Stomach (tissue), 9 donors: ENCODE measurements around the gene TTC29. TPM values are rescaled to one million over a fixed set of nuclear protein-coding genes. Genes with fewer than 3 reads are reported as not detected.

Experiments used
- DNase-seq, 2 donors: peaks; one replicate each; pipeline versions ENCODE4 v3.0.0 to v3.0.0-alpha.2; 2013 to 2019
- H3K27ac ChIP-seq, 5 donors: fragments of 200-600 bp in 4 of 5; sonication (generic) in 4 of 5; one replicate each; pipeline ENCODE4 v1.5.1; 2013 to 2019; ENCODE audit warnings: mild to moderate bottlenecking in 1 of 5, moderate library complexity in 1 of 5
- H3K27me3 ChIP-seq, 3 donors: fragments of 200-600 bp; sonication (generic); one replicate each; pipeline ENCODE4 v1.5.1; 2017 to 2019; ENCODE audit warnings: mixed run types in 1 of 3
- H3K36me3 ChIP-seq, 4 donors: fragments of 200-600 bp; sonication (generic); 1 replicate in 3 of 4; 2 replicates in 1 of 4; pipeline ENCODE4 v1.5.1; 2016 to 2019
- H3K4me1 ChIP-seq, 4 donors: fragments of 200-600 bp; sonication (generic); one replicate each; pipeline ENCODE4 v1.5.1; 2016 to 2019
- H3K4me3 ChIP-seq, 4 donors: fragments of 200-600 bp; sonication (generic) in 3 of 4; one replicate each; pipeline ENCODE4 v1.5.1; 2016 to 2019; ENCODE audit warnings: mild to moderate bottlenecking in 1 of 4
- H3K9me3 ChIP-seq, 4 donors: fragments of 200-600 bp; sonication (generic); one replicate each; pipeline ENCODE4 v1.5.1; 2016 to 2019
- EP300 ChIP-seq: sonication (generic); formaldehyde crosslinking; IDR thresholded peaks from one replicate; pipeline ENCODE4 v1.6.1; 2017; ENCODE audit warnings: antibody characterized with exemption
- POLR2A ChIP-seq, 4 donors: fragments of 450-650 bp; IDR thresholded peaks; one replicate each; pipeline ENCODE4 v1.6.1; 2016; ENCODE audit warnings: antibody characterized with exemption in 4 of 4, control low read depth in 2 of 4, mild to moderate bottlenecking in 1 of 4, moderate library complexity in 1 of 4
- POLR2AphosphoS5 ChIP-seq, 3 donors: sonication (generic); formaldehyde crosslinking; IDR thresholded peaks; one replicate each; pipeline ENCODE4 v1.6.1; 2016; ENCODE audit warnings: antibody characterized with exemption in 3 of 3
- WGBS, 5 donors: extraction: QIAGEN DNeasy Blood & Tissue Kit in 3 of 5; methylation state at CpG; one replicate each; pipeline versions ENCODE4 v1.1.5 to v1.1.7; 2013 to 2018; 5-methylcytosine and 5-hydroxymethylcytosine counted together
- intact Hi-C: fragments of 100-400 bp; cut with DNase I; formaldehyde crosslinking; loops from one replicate; pipeline ENCODE4 v1.15.1; 2023; ENCODE audit warnings: low total_unique reads
- polyA plus RNA-seq, 3 donors: library from polyadenylated mRNA; stranded (reverse); fragments of 200-250 nt; gene quantifications; one replicate each; pipeline ENCODE4 v1.2.3, GENCODE V29; 2013
- total RNA-seq, 5 donors: library from RNA; depleted of rRNA; stranded (reverse); fragments of >200 nt; gene quantifications; one replicate each; pipeline versions ENCODE4 v1.1.0 to v1.2.3, GENCODE V29; 2014 to 2016
- TF ChIP-seq, protein P1 (sequence below), 7 experiments: fragments of 450-650 bp in 4 of 7; fragments of 200-600 bp in 3 of 7; sonication (generic) in 3 of 7; IDR thresholded peaks; one replicate each; pipeline ENCODE4 v1.5.1; 2016 to 2019; ENCODE audit warnings: antibody characterized with exemption in 7 of 7, control low read depth in 2 of 7, mild to moderate bottlenecking in 1 of 7
- donor health status: healthy with polysubstance abuse.
- donor health status: Bipolar disorder and iron deficiency.
- donor health status: healthy.

TTC29 gene
- total and polyA plus RNA-seq, 8 donors: 0.37 TPM; not detected in 7

DNA sequence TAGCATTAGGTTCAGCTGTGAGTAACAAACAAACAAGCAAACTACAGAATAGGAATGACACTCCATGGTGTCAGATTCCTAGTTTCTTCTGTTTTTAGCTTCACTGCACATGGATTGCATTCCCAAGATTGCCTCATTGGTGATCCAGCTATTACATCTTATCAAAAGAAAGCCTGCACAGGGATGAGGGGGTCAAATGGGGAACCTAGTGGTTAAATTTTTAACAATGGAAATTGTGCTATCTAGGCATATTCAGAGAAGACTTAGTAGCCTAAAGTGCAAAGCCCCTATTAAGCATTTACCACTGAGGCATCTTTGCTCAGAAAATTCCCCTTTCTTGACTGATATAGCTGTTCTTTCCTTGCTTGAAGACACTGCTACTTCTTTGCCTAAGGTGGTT, 3.9 kb upstream of the TTC29 start:
- no peaks in the 10 kb centered on the region for H3K9me3 ChIP-seq
- H3K4me1 ChIP-seq: peaks cover 6 to 24% (median 17%) of the 10 kb centered on the region in 4 donors
- peaks cover 0 to 27% (median 3%) of the 10 kb centered on the region in 3 donors for H3K27me3 ChIP-seq
- H3K27ac ChIP-seq: no peak overlapping the region
- no peak overlapping the region for H3K4me3 ChIP-seq
- intact Hi-C loops: no loop called here
- DNase-seq: no peak
- TF ChIP-seq EP300: no peak
- H3K36me3 ChIP-seq: no peaks in the 10 kb centered on the region

DNA sequence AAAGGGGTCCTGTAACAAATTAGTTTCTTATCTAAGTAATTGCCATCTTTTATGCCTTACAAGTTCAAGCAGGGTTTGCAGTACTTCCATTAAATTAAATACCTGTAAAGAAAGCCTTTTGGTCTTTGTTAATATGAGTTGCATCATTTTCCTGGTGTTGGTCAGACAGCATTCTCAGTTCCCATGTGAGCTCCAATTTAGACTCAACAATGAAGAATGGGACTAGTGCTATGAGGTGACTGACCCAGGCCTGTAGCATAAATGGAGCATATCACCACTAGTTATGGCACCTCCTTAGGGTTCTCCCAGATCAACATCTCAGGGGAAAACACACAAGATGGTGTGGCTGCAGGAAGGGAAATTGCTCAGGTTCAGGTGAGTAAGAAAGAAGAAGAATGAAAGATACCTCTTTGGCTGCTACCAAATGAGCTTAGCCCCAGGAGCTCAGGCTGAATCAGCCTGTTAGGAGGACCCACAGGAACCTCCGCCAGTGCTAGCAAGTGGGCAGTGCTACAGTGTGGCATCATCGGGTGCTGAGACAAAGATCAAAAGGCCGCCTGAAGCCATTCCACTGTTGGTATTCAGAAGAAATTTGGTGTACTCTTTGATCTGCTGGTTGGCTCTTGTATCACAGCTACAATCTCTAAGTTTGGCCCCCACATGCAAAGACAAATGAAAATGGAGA, 1.8 kb downstream of the TTC29 start:
- no peak overlapping the region for H3K27ac ChIP-seq
- H3K27me3 ChIP-seq: peaks cover 0 to 5% (median 3%) of the 10 kb centered on the region in 3 donors
- intact Hi-C loops: no loop called here
- H3K4me1 ChIP-seq: peaks cover 6 to 24% (median 17%) of the 10 kb centered on the region in 4 donors
- peaks cover 0 to 5% (median 2%) of the 10 kb centered on the region in 4 donors for H3K9me3 ChIP-seq
- H3K4me3 ChIP-seq: no peak overlapping the region
- no peak for DNase-seq
- H3K36me3 ChIP-seq: no peaks in the 10 kb centered on the region
- WGBS, 5 donors: 66 to 82% (median 80%) methylated on average over 3 of the region's 3 CpGs
- no peak for TF ChIP-seq EP300
- no peak for TF ChIP-seq POLR2AphosphoS5 (IDR thresholded peaks at IDR 0.05)
- TF ChIP-seq, protein P1, sequence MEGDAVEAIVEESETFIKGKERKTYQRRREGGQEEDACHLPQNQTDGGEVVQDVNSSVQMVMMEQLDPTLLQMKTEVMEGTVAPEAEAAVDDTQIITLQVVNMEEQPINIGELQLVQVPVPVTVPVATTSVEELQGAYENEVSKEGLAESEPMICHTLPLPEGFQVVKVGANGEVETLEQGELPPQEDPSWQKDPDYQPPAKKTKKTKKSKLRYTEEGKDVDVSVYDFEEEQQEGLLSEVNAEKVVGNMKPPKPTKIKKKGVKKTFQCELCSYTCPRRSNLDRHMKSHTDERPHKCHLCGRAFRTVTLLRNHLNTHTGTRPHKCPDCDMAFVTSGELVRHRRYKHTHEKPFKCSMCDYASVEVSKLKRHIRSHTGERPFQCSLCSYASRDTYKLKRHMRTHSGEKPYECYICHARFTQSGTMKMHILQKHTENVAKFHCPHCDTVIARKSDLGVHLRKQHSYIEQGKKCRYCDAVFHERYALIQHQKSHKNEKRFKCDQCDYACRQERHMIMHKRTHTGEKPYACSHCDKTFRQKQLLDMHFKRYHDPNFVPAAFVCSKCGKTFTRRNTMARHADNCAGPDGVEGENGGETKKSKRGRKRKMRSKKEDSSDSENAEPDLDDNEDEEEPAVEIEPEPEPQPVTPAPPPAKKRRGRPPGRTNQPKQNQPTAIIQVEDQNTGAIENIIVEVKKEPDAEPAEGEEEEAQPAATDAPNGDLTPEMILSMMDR (IDR thresholded peaks at IDR 0.05): no peak
- TF ChIP-seq POLR2A (IDR thresholded peaks at IDR 0.05): no peak

DNA sequence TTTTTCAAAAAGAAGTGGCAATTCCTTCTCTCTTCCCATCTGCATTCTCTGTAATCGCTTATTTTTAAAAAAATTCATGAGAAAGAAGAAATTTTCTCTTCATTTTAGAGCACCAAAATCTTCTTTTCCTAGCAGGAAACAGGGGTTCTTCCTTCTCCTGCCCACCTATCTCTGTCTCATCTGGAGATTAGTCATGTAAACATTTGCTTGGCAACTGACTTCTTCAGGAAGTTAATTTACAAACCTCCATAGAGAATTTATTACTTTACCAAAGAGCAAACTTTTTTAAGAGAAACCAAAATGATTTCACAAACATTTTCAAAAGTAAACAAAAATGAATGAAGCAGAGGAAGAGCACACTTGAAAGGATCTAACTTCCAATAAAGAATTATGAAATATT, 13.5 kb downstream of the TTC29 start:
- Histone ChIP-seq H3K36me3 (no peaks in the 10 kb centered on the region), H3K4me3 (no peak overlapping the region), H3K9me3 (no peaks in the 10 kb centered on the region), H3K4me1 (no peaks in the 10 kb centered on the region), H3K27ac (no peak overlapping the region), H3K27me3 (no peaks in the 10 kb centered on the region)
- DNase-seq: no peak
- TF ChIP-seq POLR2AphosphoS5 (IDR thresholded peaks at IDR 0.05): no peak
- TF ChIP-seq, protein P1 (IDR thresholded peaks at IDR 0.05): no peak
- TF ChIP-seq EP300: no peak
- TF ChIP-seq POLR2A (IDR thresholded peaks at IDR 0.05): no peak
- intact Hi-C loops: no loop called here
- 76 to 87% (median 79%) methylated on average over 1 of the region's 1 CpG for WGBS, 5 donors

DNA sequence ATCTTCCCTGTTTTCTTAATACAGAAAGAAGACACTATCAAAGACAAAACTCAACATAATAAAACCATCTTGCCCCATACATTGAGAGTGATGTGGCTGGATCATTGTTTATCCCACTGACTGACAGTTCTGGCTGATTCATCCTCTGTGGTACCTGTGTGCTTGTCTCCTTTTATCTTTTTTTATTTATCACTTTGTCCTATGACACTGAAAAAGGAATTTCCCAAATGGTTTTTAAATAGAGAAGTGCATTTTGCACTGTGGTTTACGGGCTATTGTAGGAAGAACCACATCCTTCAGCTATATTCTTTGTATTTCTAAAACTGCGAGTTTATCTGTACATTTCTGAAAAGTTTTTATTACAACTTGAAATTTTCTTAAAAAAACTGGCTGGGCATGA, 15.0 kb downstream of the TTC29 start:
- DNase-seq: no peak
- H3K36me3 ChIP-seq: no peaks in the 10 kb centered on the region
- no peaks in the 10 kb centered on the region for H3K9me3 ChIP-seq
- H3K27ac ChIP-seq: no peak overlapping the region
- WGBS, 5 donors: 66 to 88% (median 81%) methylated on average over 2 of the region's 2 CpGs
- TF ChIP-seq POLR2AphosphoS5 (IDR thresholded peaks at IDR 0.05) (no peak), POLR2A (IDR thresholded peaks at IDR 0.05) (no peak), EP300 (no peak)
- TF ChIP-seq, protein P1 (IDR thresholded peaks at IDR 0.05): no peak
- H3K4me3 ChIP-seq: no peak overlapping the region
- intact Hi-C loops: no loop called here
- H3K4me1 ChIP-seq: no peaks in the 10 kb centered on the region
- no peaks in the 10 kb centered on the region for H3K27me3 ChIP-seq

DNA sequence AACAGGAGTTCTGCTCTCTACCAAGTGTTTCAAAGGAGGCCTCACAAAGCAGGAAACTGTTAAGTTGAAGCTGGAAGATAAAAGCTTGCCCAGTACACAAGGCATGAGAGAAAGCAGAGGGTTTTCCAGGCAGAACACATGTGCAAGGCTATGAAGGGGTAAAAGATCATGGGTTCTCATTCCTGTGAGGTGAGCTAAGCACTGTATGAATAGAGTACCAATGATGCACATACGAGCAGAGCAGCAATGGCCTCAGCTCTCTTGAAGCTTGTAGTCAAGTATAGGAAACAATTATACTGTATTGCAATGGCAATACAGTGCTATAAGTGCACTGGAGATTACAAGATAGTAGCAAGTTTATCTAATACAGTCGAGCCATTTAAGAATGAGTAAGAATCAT, 18.0 kb downstream of the TTC29 start:
- intact Hi-C loops: no loop called here
- no peak overlapping the region for H3K27ac ChIP-seq
- H3K36me3 ChIP-seq: no peaks in the 10 kb centered on the region
- TF ChIP-seq POLR2AphosphoS5 (IDR thresholded peaks at IDR 0.05): no peak
- TF ChIP-seq, protein P1 (IDR thresholded peaks at IDR 0.05): no peak
- no peak for TF ChIP-seq EP300
- TF ChIP-seq POLR2A (IDR thresholded peaks at IDR 0.05): no peak
- 54 to 70% (median 64%) methylated on average over 2 of the region's 2 CpGs for WGBS, 5 donors
- no peaks in the 10 kb centered on the region for H3K9me3 ChIP-seq
- H3K4me3 ChIP-seq: no peak overlapping the region
- H3K27me3 ChIP-seq: no peaks in the 10 kb centered on the region
- DNase-seq: no peak
- H3K4me1 ChIP-seq: no peaks in the 10 kb centered on the region
